A549 (cell line): ENCODE data around the gene ESRP2.

ENCODE experiments used
- CEBPB ChIP-seq, 2 experiments: fragments of >200 bp in 1 of 2; sonication (Bioruptor Twin) in 1 of 2; formaldehyde crosslinking in 1 of 2; IDR thresholded peaks; 2 replicates each; pipeline ENCODE4 v1.6.1; 2012 to 2016
- JUNB ChIP-seq: fragments of >200 bp; sonication (Bioruptor Twin); formaldehyde crosslinking; IDR thresholded peaks from 2 replicates; pipeline ENCODE4 v1.6.1; 2016

DNA sequence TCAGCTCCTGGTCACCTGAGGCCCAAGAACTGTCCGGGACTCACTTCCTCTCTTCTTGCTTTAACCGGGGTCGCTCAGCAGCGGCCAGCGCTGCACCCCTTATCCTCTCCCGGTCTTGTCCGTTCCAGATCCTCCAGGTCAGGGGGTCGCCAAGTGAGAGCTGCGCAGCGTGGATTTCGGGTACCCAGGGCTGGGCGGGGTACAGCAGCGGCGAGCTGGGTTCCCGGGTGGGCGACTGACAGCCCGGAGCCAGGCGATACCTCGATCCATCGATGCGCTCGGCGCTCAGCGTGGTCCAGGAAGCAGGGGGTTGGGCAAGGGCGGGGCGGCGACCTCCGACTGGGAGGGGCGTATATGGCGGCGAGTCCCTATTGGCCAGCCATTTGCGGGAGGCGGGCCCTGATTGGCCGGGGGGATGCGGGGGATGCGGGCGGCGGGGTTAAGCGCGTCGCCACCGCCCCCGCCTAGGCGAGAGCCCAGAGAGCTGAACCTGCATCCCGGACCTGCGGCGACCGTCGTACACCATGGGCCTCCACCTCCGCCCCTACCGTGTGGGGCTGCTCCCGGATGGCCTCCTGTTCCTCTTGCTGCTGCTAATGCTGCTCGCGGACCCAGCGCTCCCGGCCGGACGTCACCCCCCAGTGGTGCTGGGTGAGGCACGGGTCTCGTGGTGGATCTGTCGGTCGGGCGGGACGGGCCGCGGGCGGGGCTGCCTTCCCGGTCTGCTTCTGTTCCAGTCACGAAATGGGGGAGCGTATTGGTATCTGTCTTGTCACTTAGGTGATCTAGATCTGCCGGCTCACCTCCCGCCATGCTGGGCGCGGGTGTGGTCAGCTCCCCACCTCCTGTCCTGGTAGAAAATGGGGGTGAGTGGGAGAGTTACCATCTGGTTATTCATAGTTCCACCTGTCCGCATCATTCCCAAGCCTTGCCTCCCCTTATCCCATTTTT, 9.3 kb upstream of the ESRP2 start, which contains the start of gene PLA2G15:
- TF ChIP-seq CEBPB (IDR thresholded peaks at IDR 0.05) (peak in 1 of 2 experiments; percentile 34; a peak in 1 of 4 replicates), JUNB (no peak)
